ENCODE results near the gene NUAK2. TPM values are rescaled to one million over a fixed set of nuclear protein-coding genes. Genes with fewer than 3 reads are reported as not detected.

Gene NUAK2
- total and polyA plus RNA-seq, 2 of the 4 experiments (the other 2 are of a cell fraction): 7.2 to 17.6 TPM

- dilution Hi-C loops (cut with HindIII; ENCODE audit: low sequenced_read_pairs, unreplicated experiment): no loop called here
- no TSS peak for BruUV-seq (replicated peaks)
Observed at GRCh38 chr1:205357567-205357966, 36.0 kb upstream of the NUAK2 start.

More at GRCh38 chr1:205357567-205357966, 36.0 kb upstream of the NUAK2 start:
- DNase-seq: no peak
- Histone ChIP-seq H3K14ac (replicated peaks; ENCODE audit: low read depth, low read length) (no peak overlapping the region), H2BK5ac (ENCODE audit: low read depth, low read length, poor library complexity, severe bottlenecking) (no peak overlapping the region), H2BK120ac (ENCODE audit: low read depth, low read length) (no peak overlapping the region), H3K18ac (ENCODE audit: low read depth, low read length) (no peak overlapping the region), H2BK15ac (ENCODE audit: low read depth, low read length) (no peak overlapping the region), H3K4me1 (ENCODE audit: control insufficient read depth, insufficient read depth, low read length) (no peaks in the 10 kb centered on the region; the same call in 1 of the 2 replicates), H2AFZ (replicated peaks; ENCODE audit: low read length, poor library complexity) (no peak overlapping the region), H3K9ac (ENCODE audit: low read depth, low read length) (no peak overlapping the region), H3K56ac (ENCODE audit: extremely low read depth, insufficient read depth, low read length) (no peak overlapping the region), H2AK9ac (replicated peaks; ENCODE audit: low read depth, low read length, poor library complexity) (no peak overlapping the region), H4K5ac (ENCODE audit: low read depth, low read length) (no peak overlapping the region), H3K23ac (ENCODE audit: low read depth, low read length) (no peak overlapping the region), H3K9me1 (ENCODE audit: insufficient read depth, low read length) (no peaks in the 10 kb centered on the region), H3K9me3 (ENCODE audit: control insufficient read depth, insufficient read depth, low read length) (no peaks in the 10 kb centered on the region), H4K8ac (ENCODE audit: low read depth in 2 of 2, low read length in 2 of 2) (no peak overlapping the region), H4K91ac (ENCODE audit: insufficient read depth, low read depth, low read length) (no peak overlapping the region), H3K27ac (ENCODE audit: insufficient read depth, low read length) (no peak overlapping the region), H3K27me3 (ENCODE audit: control insufficient read depth, insufficient read depth, low read length) (peaks cover 47% of the 10 kb centered on the region), H2AK5ac (ENCODE audit: low read depth, low read length) (no peak overlapping the region), H4K20me1 (ENCODE audit: insufficient read depth, low read length) (no peaks in the 10 kb centered on the region), H3K4me2 (ENCODE audit: low read depth, low read length) (no peak overlapping the region), H3K4ac (ENCODE audit: low read depth, low read length) (no peak overlapping the region), H3K79me1 (ENCODE audit: low read depth in 1 of 2, low read length in 2 of 2) (no peaks in the 10 kb centered on the region), H3K36me3 (ENCODE audit: control insufficient read depth, insufficient read depth, low read length) (no peaks in the 10 kb centered on the region), H3K4me3 (ENCODE audit: insufficient read depth, low read depth, low read length) (no peak overlapping the region), H2BK20ac (ENCODE audit: low read depth, low read length) (no peak overlapping the region)
- no CpG with 5 or more reads among the region's 3 CpGs for WGBS, 2 experiments (ENCODE audit: extremely low coverage in 2 of 2, insufficient read length in 1 of 2)
- ChIA-PET CTCF (no interaction called here), POLR2A (ENCODE audit: unreplicated experiment) (no interaction called here)
- in situ Hi-C loops (cut with MboI; ENCODE audit: low sequenced_read_pairs) (no loop called here), intact Hi-C loops (cut with micrococcal nuclease) (loop anchor here (10.0 kb wide), 1 partner anchor 297 kb away; no protein-coding TSS in a partner anchor)
- TF ChIP-seq USF2 (IDR thresholded peaks at IDR 0.05; ENCODE audit: low read depth, low read length) (no peak), MAZ (IDR thresholded peaks at IDR 0.05; ENCODE audit: borderline replicate concordance, low read depth, low read length) (no peak), BHLHE40 (IDR thresholded peaks at IDR 0.05; ENCODE audit: low read depth, low read length) (no peak), POLR2A (IDR thresholded peaks at IDR 0.05; ENCODE audit: low read depth, low read length) (no peak), ELK1 (IDR thresholded peaks at IDR 0.05; ENCODE audit: borderline replicate concordance, low read depth, low read length) (no peak), NFE2L2 (IDR thresholded peaks at IDR 0.05; ENCODE audit: low read depth, low read length) (no peak), FOS (IDR thresholded peaks at IDR 0.05; ENCODE audit: low read depth, low read length) (no peak), CEBPB (IDR thresholded peaks at IDR 0.05; ENCODE audit: low read depth, low read length) (no peak)
- no peak for ATAC-seq (ENCODE audit: low read depth)
